Left hindlimb (tissue), 1 donor: ENCODE data around the gene CCDC112.

Source experiments
- DNase-seq: peaks from one replicate; pipeline ENCODE4 v3.0.0-alpha.2; 2018

Gene CCDC112

DNA sequence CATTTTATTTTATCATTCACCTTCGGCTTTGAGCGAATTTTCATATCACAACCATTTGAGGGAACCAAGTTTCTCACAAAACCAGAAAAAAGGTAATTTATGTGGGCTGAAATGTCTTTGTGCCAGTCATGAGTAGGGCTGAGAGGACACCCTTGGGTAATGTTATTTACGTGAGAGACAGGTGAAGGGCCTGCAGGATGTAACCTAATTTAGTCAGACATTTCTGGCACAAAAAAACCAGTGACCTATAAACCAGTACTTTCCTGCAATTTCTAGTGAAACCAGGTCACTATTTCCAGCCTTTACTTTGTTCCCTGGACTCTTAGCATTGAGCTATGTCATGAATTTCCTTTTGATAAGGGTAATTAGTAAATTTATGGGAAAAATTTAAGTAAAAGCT, 17.2 kb upstream of the CCDC112 start:
- DNase-seq, result no peak

DNA sequence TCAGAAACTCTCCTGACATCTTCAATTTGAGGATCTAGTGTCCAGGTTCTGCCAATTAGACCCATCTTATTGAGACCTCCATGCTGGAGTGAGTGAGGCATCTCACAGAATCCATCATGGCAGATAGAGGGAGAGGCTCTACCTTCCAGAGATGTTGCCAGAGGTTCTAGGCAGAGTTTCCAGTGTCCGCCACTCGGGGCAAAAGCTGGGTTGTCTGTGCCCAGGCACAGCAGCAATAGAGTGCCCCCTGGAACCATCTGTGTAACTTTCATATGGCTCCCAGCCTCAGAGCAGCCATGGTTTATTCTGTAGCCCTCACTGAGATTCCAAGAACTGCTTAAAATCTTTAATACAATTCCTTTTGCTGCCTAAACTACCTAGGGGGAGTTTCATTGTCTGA, 16.6 kb upstream of the CCDC112 start:
- no peak for DNase-seq

DNA sequence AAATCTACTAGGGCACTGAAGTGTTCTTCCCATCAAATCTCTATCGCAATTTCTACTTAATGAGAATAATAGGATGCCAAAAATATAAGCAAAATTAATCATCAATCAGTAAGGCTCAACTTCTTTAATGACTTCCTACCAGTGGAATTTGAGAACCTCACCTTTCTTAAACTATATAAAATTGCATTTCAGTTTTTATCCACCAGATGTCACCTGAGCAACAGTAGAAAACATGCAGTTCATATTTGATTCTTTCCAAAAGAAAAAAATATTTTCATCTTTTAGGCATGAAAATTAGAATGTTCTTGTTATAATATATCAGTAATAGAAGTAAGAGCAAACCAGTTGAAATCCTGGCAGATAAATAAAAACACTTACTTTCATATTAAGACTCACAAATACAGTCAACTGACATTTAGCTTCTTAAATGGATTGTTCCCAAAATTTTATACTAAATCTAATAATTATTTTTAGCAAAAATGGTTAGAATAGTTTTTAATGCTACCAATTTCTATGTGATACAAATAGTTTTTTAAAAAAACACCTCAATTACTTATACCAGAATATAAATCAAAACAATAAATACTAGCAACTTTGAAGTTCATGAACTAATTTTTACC, 13.4 kb upstream of the CCDC112 start:
- no peak for DNase-seq

DNA sequence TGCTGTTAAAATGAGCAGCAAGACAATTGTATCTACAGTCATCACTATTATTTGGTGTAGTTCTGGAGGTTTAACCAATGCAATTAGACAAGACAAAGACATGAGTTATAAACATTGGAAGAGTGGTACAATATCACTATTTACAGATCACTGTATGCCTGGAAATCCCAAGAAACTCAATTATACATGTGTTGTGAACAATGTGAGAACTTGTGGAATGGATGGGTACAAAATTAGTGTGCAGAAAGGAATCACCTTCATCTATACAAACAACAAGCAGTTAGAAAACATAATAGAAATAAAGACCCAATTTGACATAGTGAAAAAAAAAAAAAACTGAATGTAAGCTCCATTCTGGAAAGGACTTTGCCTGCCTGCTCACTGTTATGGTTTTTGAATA, 12.4 kb upstream of the CCDC112 start:
- no peak for DNase-seq

DNA sequence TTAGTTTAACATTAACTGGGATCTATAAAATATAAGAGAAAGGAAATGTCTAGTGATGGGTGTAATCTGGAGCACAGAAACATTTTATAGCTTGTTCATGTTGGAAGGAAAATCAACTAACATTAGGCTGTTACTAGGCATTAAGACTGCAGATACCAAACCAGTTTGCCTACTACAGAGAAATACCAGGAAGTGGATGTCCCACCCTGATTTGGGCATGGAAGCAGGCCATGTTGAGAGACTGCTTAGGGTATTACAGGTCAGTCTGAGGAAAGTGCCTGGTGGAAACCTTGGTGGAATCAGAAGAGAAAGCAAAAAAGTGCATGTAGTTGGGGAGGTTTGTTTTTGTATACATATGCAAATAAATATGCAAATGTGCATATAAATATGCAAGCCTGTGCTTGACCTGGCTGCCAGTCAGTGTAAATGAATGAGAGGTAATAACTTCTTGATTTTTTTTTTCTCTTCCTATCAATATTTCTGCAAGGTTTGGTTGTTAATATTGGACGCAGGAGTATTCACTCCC, 9.6 kb upstream of the CCDC112 start:
- DNase-seq, result no peak

DNA sequence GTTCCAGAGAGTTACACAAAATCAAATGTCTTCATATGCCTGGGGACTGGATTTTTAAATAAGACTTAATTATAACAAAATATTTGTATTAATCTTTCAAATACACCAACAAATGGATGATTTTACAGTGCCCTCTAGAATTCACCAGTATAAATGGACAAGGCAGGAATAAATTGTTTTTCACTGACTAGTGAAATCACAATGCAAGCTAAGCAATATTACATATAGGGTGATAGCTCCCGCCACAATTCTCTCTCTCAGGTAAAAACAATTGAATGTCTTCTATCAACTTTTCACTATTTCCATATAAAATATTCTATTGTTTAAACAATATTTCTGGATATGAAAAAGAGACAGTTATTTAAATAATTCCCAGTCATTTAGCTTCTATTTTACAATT, 8.0 kb upstream of the CCDC112 start:
- DNase-seq, result no peak

DNA sequence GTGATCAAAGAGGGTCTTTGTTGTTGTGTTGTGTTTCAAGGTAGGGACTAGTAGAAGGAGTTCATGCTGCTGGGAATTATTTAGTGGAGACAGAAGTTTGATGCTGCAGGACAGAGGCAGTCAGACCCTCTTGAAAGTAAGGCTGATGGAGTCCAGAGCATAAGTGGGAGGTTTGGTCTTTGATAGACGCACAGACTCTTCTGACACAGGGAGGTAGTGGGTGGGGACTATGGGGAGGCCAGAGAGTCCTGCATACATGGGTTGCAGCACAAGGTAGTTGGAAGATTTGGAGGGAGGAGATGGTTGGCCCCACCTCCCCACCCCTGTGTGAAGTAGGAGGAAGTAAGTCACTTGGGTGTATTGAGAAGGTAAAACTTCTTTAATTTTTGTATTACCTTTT, 2.4 kb upstream of the CCDC112 start:
- DNase-seq, result no peak

DNA sequence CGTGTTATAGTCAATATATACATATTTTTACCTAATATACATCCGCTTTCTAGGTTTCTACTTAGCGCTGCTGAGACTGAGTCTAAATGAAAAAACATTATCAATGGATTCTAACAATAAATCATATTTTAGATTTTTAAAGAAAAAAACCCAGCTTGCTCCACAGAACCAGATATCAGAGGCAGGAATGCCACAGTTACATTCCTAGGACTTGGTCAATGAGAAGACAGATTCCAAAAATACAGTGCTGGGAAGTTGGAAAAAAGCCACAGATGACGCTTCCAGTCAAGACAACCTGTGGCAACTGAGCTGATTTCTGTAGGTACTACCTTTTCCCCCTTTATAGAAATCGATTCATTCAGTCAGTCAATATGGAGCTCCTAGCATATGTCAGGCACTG, 577 bp upstream of the CCDC112 start:
- DNase-seq, result no peak

DNA sequence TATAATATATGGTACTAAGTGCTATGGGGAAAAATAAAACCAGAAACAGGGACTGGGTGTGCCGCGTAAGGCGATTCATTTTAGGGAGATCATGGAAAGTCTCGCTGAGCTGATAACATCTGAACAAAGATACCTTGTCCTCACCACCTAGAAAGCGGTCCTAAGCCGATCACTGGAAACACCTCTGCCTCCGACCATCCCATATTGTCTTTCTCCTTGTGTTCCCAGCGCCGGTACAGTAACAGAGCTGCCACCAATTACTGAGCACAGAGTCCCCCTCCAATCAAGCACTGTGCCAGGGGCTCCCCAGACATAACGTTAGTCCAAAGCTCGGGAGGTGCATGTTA, 704 bp downstream of the CCDC112 start:
- DNase-seq, result no peak

DNA sequence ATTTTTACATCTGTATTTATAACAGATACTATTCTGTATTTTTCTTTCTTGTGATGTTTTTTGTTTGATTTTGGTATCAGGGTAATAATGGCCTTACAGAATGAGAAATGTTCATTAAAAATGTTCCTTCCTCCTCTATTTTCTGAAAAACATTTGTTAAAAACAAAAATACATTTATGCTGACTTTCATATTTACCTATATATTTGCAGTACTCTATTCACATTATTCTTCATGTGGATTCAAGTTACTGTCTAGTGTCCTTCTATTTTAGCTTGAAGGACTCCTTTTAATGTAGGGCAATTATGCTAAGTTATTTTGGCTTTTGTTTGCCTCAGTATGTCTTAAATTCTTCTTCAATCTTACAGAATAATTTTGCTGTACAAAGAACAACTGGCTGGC, 5.1 kb downstream of the CCDC112 start:
- DNase-seq, result no peak

DNA sequence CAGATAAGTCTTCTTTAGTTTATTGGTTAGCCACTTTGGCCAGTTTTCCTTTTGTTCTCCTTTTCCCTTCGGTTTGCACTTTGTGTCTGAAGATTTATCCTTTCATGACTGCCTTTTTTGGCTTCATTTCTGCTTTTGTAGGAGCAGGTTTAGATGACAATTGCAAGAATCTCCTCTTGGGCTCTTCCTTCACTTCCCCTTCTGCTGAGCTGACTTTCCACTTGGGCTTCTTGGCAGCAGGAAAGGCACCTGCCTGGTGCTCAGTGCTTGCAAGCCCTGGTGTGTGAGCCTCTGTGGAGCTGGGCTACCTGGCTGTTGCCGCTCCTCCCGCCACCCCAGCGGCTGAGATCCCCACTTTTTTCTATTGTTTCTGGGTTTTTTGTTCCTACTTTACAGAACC, 7.3 kb downstream of the CCDC112 start:
- DNase-seq, result no peak

DNA sequence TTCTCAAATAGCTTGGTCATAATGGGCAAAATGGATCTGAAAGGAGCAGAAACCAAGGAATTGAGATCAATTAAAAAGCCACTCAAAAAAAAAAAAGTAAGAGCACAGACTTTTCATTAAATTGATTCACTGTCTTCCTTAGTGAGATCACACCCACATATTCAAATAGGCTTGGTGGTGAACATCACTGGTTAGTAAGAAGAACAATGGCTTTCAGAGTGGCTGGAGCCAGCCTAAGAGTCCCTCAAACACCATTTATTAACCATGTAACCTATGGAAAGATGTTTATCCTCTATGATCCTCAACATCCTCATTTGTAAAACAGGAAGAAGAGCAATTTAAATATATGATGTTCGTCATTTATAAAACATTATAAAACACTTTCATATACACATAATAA, 12.4 kb downstream of the CCDC112 start:
- no peak for DNase-seq

DNA sequence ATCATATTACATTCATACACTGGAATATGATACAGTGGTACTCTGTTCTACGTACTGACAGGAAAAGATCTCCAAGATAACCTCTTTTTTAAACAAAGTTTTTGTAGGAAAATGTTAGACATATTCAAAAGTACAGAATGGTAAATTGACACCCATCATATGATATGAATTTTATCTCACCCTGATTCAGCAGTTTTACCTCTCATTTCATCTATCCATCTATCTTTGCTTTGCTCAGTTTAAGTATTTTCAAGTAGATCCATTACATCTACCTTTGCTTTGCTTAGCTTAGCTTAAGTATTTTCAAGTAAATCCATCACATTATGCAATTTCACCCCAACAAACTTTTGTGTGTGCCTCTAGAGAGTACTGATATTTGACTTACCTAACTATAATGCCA, 14.3 kb downstream of the CCDC112 start:
- DNase-seq, result no peak

DNA sequence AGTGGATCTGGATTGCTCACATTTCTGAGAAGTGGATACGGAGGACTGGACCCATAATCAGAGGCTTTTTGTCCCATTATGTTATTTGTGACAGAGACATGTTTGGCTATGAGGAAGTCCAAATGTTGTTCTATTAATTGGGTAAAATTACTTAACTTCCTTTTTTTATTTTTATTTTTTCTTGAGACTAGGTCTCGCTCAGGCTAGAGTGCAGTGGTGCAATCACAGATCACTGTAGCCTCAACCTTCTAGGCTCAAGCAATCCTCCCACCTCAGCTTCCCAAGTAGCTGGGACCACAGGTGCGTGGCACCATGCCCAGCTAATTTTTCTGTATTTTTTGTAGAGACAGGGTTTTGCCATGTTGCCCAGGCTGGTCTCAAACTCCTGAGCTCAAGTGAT, 21.9 kb downstream of the CCDC112 start:
- DNase-seq, result no peak

DNA sequence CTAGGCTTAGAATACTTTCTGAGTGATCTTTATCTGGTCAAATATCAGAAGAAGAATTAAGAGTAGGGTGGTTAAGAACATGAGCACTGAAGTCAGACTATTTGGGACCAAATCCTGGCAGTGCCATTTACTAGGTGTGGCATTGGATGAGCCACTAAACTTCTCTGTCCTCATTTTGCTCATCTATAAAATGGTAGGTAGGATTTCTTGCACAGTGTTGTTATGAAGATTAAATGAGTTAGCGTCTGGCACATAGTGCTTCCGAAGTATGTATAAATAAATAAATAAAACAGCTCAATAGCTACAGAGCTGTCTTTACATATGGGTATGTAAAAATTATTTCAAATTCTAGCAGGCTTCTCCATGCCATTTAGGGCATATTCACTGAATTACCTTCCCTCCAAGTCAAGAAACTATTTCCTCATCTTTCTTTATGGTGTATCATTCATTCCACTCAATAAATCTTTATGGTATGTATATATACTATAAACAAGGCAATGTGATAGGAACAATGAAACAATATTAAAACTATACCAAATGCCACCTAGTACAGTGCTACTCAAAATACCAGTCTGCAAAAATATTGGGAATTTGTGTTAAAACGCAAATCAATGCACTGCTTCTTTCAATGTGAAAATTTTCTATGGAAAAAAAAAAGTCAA, 24.0 kb downstream of the CCDC112 start:
- DNase-seq, result no peak

DNA sequence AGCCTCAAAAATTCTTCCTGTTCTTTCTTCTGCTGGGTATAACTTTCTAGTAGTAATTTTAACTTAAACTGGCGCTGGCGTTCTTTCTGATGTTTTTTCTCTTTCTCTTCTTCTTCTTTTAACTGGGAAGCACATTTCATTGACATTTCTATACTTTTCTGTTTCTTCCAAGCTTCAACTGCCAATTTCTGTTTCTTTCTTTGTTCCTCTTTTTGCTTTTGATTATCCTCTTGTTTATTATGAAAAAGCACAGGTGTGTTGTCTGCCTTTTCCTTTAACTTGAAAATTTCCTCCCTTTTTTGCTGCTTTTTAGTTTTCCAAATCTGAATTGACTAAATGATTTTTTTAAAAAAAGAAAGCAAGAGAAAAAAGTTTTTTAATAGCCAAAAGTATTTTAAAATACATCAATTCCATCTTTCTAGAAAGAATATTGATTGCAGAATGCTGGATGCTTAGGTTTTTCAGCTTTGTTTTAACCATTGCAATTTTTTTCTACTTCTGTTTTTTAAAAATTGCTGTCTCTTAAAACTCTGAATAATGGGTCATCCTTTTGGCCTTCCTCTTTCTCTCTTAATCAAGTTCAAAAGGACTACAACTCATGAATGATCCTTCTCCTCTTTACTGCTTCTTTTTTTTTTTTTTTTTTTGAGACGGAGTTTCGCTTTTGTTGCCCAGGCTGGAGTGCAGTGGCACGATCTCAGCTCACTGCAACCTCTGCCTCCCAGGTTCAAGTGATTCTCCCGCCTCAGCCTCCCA, 25.0 kb downstream of the CCDC112 start:
- no peak for DNase-seq

DNA sequence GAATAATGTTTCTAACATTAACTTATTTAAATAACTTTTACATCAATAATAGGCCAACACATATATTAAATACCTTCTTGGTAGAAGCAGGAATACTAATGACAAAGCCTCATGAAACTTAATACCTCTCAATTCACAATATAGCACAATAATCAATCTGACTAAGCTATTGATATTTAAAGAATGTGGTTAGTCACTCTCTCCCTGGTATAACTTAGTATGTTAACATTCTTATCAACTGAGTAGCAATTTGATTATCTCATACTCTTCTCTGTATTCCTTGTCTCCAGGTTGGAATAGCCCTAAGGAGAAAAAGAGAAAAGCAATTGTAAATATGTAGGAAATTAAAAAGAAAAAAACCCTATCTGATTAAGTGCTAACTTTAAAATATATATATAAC, 28.8 kb downstream of the CCDC112 start:
- no peak for DNase-seq

DNA sequence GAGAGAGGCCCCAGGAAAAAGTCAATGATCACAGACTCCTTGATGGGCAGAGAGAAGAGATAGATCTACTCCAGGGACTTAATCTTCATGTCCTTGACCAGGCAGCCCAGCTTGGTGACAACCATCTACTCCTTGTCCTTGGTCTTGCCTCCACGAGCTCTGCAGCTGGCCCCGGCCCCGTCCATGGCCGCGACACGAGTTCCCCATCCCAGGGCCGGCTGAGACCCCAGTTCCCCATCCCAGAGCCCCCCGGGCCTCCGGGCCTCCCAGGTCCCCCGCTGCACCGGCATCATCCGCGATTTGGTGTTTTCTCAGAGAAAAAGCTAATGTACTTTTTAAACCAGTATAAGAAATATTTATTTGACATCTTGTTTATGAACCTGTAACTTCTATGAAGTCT, 31.2 kb downstream of the CCDC112 start:
- no peak for DNase-seq

DNA sequence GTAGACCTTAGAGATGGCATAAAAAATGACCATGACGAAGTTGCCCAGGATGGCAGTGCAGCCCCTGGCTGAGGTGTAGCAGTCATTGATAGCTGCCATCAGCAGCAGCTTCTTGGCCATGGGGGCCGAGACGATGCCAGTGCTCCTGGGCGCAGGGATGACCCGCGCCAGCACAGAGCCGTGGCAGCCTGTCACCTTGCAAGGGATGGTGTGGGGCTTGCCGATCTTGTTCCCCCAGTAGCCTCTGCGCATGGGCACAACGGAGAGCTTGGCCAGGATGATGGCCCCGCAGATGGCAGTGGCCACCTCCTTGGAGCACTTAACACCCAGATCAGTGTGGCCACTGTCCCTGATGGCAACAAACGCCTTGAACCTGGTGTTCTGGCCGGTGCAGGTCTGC, 31.7 kb downstream of the CCDC112 start:
- no peak for DNase-seq

DNA sequence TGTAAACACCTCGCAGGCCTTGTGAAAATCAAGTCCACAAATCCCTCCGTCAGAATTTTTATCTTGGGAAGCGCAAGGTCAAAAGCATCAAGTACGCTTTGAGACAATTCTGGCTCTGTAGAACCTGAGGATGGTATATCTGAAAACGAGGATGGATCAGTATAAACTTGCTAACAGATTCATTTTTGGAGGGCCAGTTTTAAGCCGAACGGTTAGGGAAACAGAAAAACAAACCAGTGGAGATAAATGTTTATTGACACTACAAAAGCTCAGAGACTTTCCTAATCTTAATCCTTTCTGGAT, 33.4 kb downstream of the CCDC112 start:
- DNase-seq, result no peak

DNA sequence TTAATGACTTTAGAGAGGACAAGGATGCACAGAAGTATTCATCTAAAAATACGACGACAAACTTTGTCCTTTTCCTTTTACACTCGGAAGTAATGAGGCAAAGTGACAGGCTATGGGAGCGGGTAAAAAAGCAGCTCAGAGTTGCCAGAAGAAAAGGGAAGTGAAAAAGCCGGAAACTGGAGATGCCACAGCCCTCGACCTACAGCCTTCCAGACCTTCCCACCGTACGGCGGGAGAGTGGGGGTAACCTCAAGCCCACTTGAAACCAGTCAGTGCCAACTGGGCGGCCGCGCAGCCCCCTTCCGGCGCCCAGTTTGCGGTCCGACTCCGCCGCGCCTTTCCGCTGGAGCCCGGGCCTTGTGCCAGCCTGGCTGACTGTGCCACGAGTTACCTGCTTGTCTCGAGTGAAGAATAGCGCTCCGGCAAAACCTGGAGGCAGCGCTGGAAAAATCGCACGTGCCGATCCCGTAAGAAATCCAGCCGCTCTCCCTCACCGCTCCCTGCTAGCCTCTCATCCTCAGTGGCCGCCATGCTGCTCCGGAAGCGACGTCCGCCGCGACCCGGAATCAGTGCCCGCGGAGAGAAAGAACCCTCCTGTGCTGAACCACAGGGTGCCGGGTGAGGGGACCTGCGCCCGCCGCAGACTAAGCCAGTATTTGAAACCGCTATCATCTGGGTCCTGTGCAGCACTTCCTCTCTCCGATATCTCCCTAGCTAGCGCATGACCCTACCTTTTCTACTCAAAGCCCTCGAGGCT, 34.0 kb downstream of the CCDC112 start, which contains the start of gene PGGT1B:
Gene PGGT1B, minus strand, starts transcription at position 557 of the 757 bp plus-strand sequence. Its CDS starts 26 bp downstream, at position 531.
- peak; percentile 87 for DNase-seq

DNA sequence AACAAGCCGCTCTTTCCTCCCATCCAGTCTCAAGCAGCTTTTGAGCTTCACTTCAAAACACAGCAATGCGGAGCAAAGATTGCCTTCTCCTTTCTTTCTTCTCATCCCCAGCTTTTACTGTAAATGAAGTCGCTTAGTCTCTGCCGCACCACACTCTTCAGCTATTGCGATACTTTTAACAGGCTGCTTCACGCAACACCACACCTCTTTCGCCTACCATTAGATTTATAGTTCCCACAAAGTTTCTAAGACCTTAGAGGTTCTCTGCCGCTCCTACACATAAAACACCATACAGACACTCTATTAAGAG, 34.5 kb downstream of the CCDC112 start:
- DNase-seq, result no peak

DNA sequence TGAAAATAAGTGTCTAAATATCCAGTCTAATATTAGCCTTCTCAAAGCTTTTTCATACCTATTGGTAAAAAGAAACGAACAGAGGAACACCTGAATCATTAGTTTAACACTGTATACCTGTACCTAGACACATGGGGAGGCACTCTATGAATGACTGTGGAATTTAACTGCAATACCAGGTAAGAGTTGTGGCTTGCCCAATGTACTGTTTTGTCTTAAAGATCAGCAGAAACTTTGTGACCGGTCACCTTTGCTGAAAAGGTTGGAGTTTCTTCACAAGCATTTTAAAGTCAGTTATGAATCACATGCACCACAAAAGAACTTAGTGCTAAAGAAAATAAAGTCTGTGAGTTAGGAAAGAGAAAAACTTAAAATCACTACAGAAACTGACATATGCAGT, 36.2 kb downstream of the CCDC112 start:
- no peak for DNase-seq

DNA sequence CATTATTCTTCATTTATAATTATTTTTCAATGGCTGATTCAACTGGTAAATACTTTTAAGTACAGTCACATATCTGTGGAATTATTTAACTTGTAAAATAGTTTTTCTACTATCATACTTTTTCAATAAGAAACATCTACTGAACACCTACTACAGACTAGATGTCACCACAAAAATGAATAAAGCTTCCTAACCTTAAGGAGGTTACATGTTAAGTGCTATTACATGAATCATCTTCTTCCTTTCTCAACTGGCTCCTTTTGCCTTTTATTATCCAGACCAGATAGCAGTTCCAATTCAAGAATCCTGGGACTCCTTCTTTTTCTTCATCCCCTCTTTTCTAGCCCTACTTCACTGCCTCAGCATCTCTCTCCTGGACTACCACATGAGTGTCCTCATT, 38.5 kb downstream of the CCDC112 start:
- DNase-seq, result no peak
